Measurements from ENCODE around the gene FAM32A. TPM values are rescaled to one million over a fixed set of nuclear protein-coding genes. Genes with fewer than 3 reads are reported as not detected.

Gene FAM32A
- total RNA-seq, 1 experiment from 2014 or later = 44.6 TPM

DNA sequence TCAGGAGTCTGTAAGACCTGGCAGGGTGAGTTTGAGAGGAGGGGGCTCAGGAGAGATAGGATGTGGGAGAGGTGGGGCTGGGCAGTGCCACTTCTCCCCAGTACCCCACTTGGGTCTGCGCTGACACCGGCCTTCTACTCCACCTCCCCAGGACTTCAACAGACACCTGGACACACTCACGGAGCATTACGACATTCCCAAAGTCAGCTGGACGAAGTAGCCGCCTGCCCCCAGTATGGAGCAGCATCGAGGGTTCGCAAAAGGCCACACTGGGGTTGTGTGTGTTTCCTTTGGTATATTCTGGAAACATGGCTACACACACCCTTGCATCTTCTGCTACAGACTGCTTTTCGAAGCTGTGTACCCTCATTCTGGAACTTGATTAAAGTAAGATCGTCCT is 5.5 kb downstream of the FAM32A start:
- ATAC-seq (no peak), DNase-seq (ENCODE audit: low read depth, low spot score) (no peak)
- Histone ChIP-seq H3K27me3 (ENCODE audit: control insufficient read depth, insufficient read depth, low read length) (no peaks in the 10 kb centered on the region), H3K36me3 (ENCODE audit: control insufficient read depth, insufficient read depth, low read length) (peaks cover under 1% of the 10 kb centered on the region; the same call in 1 of the 2 replicates), H3K27ac (ENCODE audit: low read length) (no peak overlapping the region), H3K4me3 (ENCODE audit: low read depth in 2 of 2, low read length in 2 of 2) (no peak overlapping the region), H3K9me3 (ENCODE audit: control insufficient read depth, insufficient read depth, low read depth, low read length) (no peaks in the 10 kb centered on the region), H3K4me1 (ENCODE audit: control insufficient read depth, insufficient read depth, low read length) (no peaks in the 10 kb centered on the region)
- intact Hi-C loops (cut with micrococcal nuclease; ENCODE audit: unreplicated experiment) (no loop called here), in situ Hi-C loops (cut with HindIII; ENCODE audit: low pct_unique_long_range_greater_than_20kb, low sequenced_read_pairs) (no loop called here)
- no TSS peak for BruUV-seq (replicated peaks)
- ChIA-PET CTCF (no interaction called here), POLR2A (no interaction called here)
- no peak for TF ChIP-seq SIN3A (IDR thresholded peaks at IDR 0.05; ENCODE audit: borderline replicate concordance, insufficient read depth, low read depth, low read length)
- no peak for TF ChIP-seq POLR2AphosphoS5 (IDR thresholded peaks at IDR 0.05; ENCODE audit: low read depth, low read length)
- no peak for TF ChIP-seq TCF7L2 (IDR thresholded peaks at IDR 0.05; ENCODE audit: low read depth, low read length)
- TF ChIP-seq CTCF (IDR thresholded peaks at IDR 0.05) = no peak
- TF ChIP-seq, protein P1, sequence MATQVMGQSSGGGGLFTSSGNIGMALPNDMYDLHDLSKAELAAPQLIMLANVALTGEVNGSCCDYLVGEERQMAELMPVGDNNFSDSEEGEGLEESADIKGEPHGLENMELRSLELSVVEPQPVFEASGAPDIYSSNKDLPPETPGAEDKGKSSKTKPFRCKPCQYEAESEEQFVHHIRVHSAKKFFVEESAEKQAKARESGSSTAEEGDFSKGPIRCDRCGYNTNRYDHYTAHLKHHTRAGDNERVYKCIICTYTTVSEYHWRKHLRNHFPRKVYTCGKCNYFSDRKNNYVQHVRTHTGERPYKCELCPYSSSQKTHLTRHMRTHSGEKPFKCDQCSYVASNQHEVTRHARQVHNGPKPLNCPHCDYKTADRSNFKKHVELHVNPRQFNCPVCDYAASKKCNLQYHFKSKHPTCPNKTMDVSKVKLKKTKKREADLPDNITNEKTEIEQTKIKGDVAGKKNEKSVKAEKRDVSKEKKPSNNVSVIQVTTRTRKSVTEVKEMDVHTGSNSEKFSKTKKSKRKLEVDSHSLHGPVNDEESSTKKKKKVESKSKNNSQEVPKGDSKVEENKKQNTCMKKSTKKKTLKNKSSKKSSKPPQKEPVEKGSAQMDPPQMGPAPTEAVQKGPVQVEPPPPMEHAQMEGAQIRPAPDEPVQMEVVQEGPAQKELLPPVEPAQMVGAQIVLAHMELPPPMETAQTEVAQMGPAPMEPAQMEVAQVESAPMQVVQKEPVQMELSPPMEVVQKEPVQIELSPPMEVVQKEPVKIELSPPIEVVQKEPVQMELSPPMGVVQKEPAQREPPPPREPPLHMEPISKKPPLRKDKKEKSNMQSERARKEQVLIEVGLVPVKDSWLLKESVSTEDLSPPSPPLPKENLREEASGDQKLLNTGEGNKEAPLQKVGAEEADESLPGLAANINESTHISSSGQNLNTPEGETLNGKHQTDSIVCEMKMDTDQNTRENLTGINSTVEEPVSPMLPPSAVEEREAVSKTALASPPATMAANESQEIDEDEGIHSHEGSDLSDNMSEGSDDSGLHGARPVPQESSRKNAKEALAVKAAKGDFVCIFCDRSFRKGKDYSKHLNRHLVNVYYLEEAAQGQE (IDR thresholded peaks at IDR 0.05; ENCODE audit: insufficient read depth in 1 of 2, low read depth in 2 of 2, low read length in 1 of 2) = no peak

GRCh38 chr19:16191216-16191908 is 6.2 kb downstream of the FAM32A start:
- POLR2A ChIA-PET = no interaction called here
- DNase-seq (ENCODE audit: low read depth, low spot score) = no peak

More at GRCh38 chr19:16191216-16191908, 6.2 kb downstream of the FAM32A start:
- no peak overlapping the region for H3K27ac ChIP-seq (ENCODE audit: low read length)
- H3K4me3 ChIP-seq (ENCODE audit: low read depth in 2 of 2, low read length in 2 of 2) = no peak overlapping the region
- no peaks in the 10 kb centered on the region for H3K27me3 ChIP-seq (ENCODE audit: control insufficient read depth, insufficient read depth, low read length)
- TF ChIP-seq CTCF (IDR thresholded peaks at IDR 0.05) = no peak
- TF ChIP-seq, protein P1 (IDR thresholded peaks at IDR 0.05; ENCODE audit: insufficient read depth in 1 of 2, low read depth in 2 of 2, low read length in 1 of 2) = no peak
- no peak for TF ChIP-seq SIN3A (IDR thresholded peaks at IDR 0.05; ENCODE audit: borderline replicate concordance, insufficient read depth, low read depth, low read length)
- no peak for TF ChIP-seq POLR2AphosphoS5 (IDR thresholded peaks at IDR 0.05; ENCODE audit: low read depth, low read length)
- no peak for TF ChIP-seq TCF7L2 (IDR thresholded peaks at IDR 0.05; ENCODE audit: low read depth, low read length)
- intact Hi-C loops (cut with micrococcal nuclease; ENCODE audit: unreplicated experiment) (no loop called here), in situ Hi-C loops (cut with HindIII; ENCODE audit: low pct_unique_long_range_greater_than_20kb, low sequenced_read_pairs) (no loop called here)
- TSS peak; percentile 65 for BruUV-seq (replicated peaks)
- no peaks in the 10 kb centered on the region; the same call in 1 of the 2 replicates for H3K36me3 ChIP-seq (ENCODE audit: control insufficient read depth, insufficient read depth, low read length)
- CTCF ChIA-PET = no interaction called here
- H3K9me3 ChIP-seq (ENCODE audit: control insufficient read depth, insufficient read depth, low read depth, low read length) = no peaks in the 10 kb centered on the region
- H3K4me1 ChIP-seq (ENCODE audit: control insufficient read depth, insufficient read depth, low read length) = no peaks in the 10 kb centered on the region
- ATAC-seq = peak; percentile 64; the same call in 1 of the 2 replicates
